Transverse colon (tissue), 4 donors: ENCODE data around the gene SGSM1.

Experiments
- CTCF ChIP-seq, 5 experiments: fragments of 200-600 bp in 3 of 5; fragments of 450-650 bp in 2 of 5; sonication (generic) in 3 of 5; IDR thresholded peaks; 1 replicate in 2 of 5; 2 replicates in 3 of 5; pipeline ENCODE4 v1.5.1; 2016 to 2017; ENCODE audit warnings: antibody characterized with exemption in 5 of 5, inconsistent platforms in 3 of 5, mild to moderate bottlenecking in 2 of 5, moderate library complexity in 1 of 5
- POLR2A ChIP-seq: fragments of 450-650 bp; IDR thresholded peaks from one replicate; pipeline ENCODE4 v1.6.1; 2016; ENCODE audit warnings: antibody characterized with exemption, mild to moderate bottlenecking, moderate library complexity
- POLR2AphosphoS5 ChIP-seq, 3 donors: sonication (generic); formaldehyde crosslinking; IDR thresholded peaks; one replicate each; pipeline ENCODE4 v1.6.1; 2016; ENCODE audit warnings: antibody characterized with exemption in 3 of 3

DNA sequence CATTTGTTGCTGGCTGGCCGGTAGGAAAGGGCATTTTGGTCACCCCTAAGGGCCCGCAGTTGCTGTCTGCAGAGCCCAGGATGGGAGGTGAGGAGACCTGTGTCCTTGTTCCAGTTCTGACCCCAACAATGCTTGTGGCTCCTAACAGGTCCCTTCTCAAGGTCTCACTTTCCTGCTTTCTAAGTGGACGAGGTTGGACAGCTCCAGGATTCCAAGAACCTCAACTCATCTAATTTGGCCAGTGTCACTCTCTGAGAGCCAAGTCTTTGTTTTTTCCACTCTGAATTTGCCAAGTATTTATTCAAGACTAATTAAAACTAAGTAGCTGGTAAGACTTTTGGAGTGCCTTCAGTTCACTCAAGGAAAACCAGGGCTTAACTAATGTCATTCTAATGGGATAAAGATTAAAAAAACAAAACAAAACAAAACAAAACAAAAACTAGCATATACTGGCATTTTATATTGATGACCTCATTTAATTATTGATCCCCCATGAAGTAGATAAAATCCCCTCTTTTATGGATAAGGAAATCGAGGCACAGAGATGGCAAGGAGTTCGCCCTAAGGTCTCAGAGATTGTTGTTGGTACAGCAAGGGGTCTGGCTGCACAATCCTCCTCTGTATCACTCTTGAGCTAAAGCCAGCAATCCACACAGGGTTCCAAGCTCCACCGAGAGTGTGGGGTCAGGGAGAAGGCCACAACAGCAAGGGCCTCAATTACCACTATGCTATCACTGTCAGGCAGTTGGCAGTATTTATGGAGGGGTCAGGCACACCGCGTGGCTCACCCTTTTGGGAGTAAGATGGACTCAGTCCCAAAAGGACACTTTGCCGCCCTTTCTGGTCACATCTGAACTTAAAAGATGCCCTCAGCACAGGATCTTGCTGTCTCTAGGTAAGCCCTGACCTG lies 8.1 kb downstream of the SGSM1 start:
- no peak for TF ChIP-seq POLR2AphosphoS5 (IDR thresholded peaks at IDR 0.05)
- no peak for TF ChIP-seq POLR2A
- no peak for TF ChIP-seq CTCF (IDR thresholded peaks at IDR 0.05)
